IPS-NIHi7 (cell line): ENCODE results near the gene NRG3.
"Not testable (repeated sequence)": the region's sequence is repeated elsewhere in the genome, so short reads cannot be mapped to it uniquely, and the experiment has no call there.

ENCODE experiments used
- DNase-seq: peaks from one replicate; pipeline ENCODE4 v3.0.0; 2012; ENCODE audit warnings: mixed read lengths; ENCODE audit errors: extremely low spot score

NRG3 gene

GRCh38 chr10:81961451-81962184, 86.6 kb downstream of the NRG3 start:
- DNase-seq = no peak

- DNase-seq = no peak
Observed at GRCh38 chr10:81963606-81964005, 88.6 kb downstream of the NRG3 start.

- DNase-seq = no peak
Observed at GRCh38 chr10:81967716-81968115, 92.7 kb downstream of the NRG3 start.

- DNase-seq = no peak
Observed at GRCh38 chr10:81969136-81969535, 94.1 kb downstream of the NRG3 start.

GRCh38 chr10:81978238-81978637, 103.2 kb downstream of the NRG3 start:
- DNase-seq = peak; percentile 53

GRCh38 chr10:81981724-81982123, 106.7 kb downstream of the NRG3 start:
- DNase-seq = no peak

- DNase-seq = no peak
Observed at GRCh38 chr10:81984428-81984827, 109.4 kb downstream of the NRG3 start.

- DNase-seq = no peak
Observed at GRCh38 chr10:81995254-81995653, 120.3 kb downstream of the NRG3 start.

GRCh38 chr10:81996927-81997326, 121.9 kb downstream of the NRG3 start:
- DNase-seq = no peak

- no peak for DNase-seq
Observed at GRCh38 chr10:82020999-82021398, 146.0 kb downstream of the NRG3 start.

- no peak for DNase-seq
Observed at GRCh38 chr10:82027711-82028110, 152.7 kb downstream of the NRG3 start.

- no peak for DNase-seq
Observed at GRCh38 chr10:82037076-82037475, 162.1 kb downstream of the NRG3 start.

GRCh38 chr10:82038587-82038986, 163.6 kb downstream of the NRG3 start:
- DNase-seq = no peak

GRCh38 chr10:82040336-82040735, 165.3 kb downstream of the NRG3 start:
- no peak for DNase-seq

- DNase-seq = peak; percentile 22
Observed at GRCh38 chr10:82041018-82041417, 166.0 kb downstream of the NRG3 start.

- no peak for DNase-seq
Observed at GRCh38 chr10:82056391-82056790, 181.4 kb downstream of the NRG3 start.

- DNase-seq = not testable (repeated sequence)
Observed at GRCh38 chr10:82067192-82067591, 192.2 kb downstream of the NRG3 start.

- no peak for DNase-seq
Observed at GRCh38 chr10:82068501-82068900, 193.5 kb downstream of the NRG3 start.

- no peak for DNase-seq
Observed at GRCh38 chr10:82071231-82071630, 196.2 kb downstream of the NRG3 start.

- no peak for DNase-seq
Observed at GRCh38 chr10:82072124-82072523, 197.1 kb downstream of the NRG3 start.

- DNase-seq = no peak
Observed at GRCh38 chr10:82075605-82076004, 200.6 kb downstream of the NRG3 start.

GRCh38 chr10:82084496-82084895, 209.5 kb downstream of the NRG3 start:
- no peak for DNase-seq

- DNase-seq = peak; percentile 36
Observed at GRCh38 chr10:82084904-82085303, 209.9 kb downstream of the NRG3 start.

GRCh38 chr10:82089327-82089726, 214.3 kb downstream of the NRG3 start:
- peak; percentile 45 for DNase-seq
